NCI-H524 treated with DMSO at 0.1 percent for 48 hours (cell line): ENCODE data around the gene TMEM151B.

Experiments used
- DNase-seq: peaks from one replicate; lab custom pipeline; 2025; lab: John Stamatoyannopoulos, UW

TMEM151B gene

GRCh38 chr6:44264154-44265006 is 5.9 kb upstream of the TMEM151B start:
- DNase-seq, result no peak

DNA sequence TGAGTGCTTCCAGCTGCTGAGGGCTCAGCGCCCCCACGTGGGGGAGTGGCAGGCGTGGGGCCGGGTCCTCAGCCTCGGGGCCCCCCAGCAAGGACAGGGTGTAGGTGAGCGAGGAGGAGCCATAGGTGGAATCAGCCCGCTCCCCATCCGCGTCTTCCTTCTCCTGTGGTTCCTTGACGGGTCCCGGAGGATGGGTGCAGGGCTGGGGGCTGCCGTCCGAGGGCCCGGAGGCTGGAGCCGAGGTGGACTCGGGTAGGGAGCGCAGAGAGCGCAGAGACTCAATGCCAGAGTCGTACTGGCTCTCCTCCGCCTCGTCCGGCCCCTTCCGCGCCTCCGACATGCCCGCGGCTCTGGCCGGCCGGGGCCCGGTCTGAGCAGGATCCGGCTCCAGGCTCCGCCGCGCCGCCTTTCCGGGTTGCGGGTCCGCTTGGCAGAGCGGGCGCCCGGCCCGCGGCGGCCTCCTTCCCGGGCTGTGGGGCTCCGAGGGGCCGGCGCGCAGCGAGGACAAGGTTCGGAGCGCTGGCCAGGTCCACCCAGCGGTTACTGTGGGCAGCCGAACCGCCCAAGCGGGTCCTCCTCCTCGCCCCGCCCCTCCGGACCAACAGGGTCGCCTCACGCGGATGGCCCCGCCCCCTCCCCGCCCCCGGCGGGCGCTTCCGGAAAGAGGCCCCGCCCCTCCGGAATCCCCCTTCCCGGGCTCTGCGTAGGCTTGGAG is 5.1 kb upstream of the TMEM151B start, which contains the start of gene NFKBIE:
Gene NFKBIE, minus strand, starts transcription at position 545 of the 715 bp plus-strand sequence. Its CDS starts 205 bp downstream, at position 340.
- no peak for DNase-seq

- no peak for DNase-seq
Observed at GRCh38 chr6:44265722-44266233, 4.5 kb upstream of the TMEM151B start.

- DNase-seq, result no peak
Observed at GRCh38 chr6:44266347-44266746, 3.9 kb upstream of the TMEM151B start.

DNA sequence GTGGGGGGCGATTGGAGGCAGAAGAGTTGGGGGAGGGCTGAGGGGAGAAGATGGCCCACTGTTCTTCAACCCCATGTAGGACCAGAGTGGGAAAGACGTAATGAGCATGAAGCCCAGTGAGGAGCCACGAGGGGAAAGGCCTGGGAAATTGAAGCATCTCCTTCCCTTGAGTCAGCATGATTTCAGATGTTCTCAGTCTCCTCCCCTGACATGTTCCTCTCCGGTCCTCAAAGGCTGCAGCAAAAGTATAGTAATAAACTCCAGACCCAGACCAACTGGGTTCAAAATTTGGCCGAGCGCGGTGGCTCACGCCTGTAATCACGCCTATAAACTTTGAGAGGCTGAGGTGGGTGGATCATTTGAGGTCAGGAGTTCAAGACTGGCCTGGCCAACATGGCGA is 3.0 kb upstream of the TMEM151B start:
- no peak for DNase-seq

DNA sequence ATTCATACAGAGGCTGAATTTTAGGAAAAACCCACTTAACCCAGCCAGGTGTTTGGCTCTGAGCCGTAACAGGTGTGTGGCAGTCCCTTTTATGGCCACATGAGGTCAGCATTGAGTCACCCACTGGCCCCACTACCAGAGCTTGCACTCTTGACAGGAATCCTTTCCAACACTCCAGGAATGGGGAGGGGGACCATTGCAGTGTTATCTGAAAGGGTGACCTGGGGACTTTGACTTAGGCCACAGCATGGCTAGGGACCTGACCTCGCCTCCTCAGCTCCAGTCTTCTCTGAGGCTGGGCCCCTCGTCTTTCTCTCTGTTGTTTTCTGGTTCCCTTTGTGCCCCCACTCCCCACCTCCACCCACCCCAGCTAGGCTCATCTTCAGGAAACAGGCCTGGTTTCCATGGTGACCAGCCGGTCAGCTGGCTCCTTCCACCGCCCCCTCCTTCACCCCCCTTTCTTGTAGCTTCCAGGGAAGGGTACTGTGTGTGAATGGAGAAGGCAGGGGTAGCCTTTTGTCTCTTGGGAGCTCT is 2.1 kb upstream of the TMEM151B start:
- no peak for DNase-seq

GRCh38 chr6:44269178-44269920 is 901 bp upstream of the TMEM151B start:
- DNase-seq, result no peak

DNA sequence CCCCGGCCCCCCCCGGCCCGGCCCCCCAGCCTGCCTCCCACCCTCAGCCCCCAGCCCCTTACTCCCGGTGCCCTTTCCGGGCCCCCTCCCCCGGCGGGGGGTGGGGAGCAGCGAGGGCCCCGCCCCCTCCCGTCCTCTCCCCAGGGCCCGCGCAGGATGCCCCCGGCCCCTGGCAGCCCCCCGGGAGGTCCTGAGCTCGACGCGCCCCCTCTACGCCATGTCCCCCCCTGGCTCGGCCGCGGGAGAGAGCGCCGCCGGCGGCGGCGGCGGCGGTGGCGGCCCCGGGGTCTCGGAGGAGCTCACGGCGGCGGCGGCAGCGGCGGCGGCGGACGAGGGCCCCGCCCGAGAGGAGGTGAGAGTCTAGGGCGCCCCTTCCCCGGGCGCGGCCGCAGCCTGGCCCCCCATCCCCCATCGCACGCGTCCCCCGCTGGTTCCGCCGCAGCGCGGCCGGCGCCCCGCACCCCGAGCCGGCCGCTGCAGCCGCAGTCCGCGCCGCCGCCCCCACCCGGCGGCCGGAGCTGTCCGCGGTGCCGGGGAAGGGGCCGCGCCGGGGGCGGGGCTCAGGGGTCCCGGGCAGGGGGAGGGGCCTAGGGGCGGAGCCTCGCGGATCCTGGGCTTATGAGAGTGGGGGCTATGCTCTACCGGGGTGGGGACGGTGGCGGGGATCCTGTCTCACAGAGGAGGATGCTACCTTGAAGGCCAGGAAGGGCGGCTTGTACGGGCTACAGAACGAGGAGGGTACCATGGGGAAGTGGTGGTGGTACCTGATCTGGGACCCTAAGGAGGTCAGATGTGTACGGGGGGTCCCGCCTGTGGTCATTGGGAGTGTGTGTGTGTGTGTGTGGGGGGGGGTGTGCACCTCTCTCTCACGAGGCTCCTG is 516 bp downstream of the TMEM151B start:
- no peak for DNase-seq

DNA sequence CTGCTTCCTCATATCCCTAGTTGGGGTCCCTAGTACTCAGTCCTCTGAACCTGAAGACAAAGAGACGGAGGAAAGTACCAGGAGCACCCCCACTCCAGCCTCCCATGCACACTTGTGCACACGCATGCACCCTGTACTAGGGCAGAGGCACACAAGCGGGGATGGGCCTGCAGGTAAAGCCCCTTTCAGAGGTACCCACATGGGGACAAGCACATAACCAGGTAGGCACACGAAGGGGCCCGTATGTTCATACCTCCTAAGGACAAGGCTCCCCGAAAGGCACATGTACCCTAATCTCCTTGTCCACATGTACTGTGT is 1.1 kb downstream of the TMEM151B start:
- no peak for DNase-seq

DNA sequence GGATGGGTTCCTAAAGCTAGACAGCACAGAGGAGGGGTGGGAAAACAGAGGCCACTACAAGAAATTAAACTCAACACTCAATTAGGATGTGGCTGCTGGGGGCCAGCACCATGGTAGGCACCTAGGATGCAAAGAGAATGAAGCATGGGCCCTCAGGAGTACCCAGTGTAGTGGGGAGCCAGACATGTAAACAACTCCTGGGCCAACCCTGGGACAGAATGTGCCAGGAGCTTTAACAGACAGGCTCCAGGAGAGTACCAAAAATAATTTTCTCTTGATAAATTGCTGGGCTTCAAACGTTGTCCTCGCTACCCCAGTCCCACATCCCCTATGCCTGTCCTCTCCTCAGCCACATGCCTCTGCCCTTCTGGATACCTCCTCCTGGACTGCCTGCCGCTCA is 1.7 kb downstream of the TMEM151B start:
- DNase-seq, result no peak

DNA sequence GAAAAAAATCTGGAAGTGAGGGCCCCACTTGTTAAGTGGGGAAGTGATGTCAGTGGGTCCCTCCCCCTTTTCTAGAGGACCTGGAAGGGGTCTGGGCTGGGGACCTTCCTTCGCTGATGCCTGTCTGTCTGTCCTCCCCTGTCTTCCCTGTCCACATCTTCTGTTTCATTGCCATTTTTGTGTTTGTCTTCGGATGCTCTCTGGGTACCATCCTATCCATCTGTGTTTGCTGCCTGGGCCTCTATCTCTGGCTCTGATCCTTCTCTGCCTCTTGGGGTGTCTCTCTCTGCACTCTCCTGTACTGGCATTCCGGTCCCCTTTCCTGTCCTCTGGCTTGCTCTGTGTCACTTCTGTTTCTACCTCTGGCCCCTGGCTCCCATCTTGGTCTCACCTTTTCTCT is 2.3 kb downstream of the TMEM151B start:
- DNase-seq, result no peak

- DNase-seq, result no peak
Observed at GRCh38 chr6:44272999-44273566, 2.8 kb downstream of the TMEM151B start.

DNA sequence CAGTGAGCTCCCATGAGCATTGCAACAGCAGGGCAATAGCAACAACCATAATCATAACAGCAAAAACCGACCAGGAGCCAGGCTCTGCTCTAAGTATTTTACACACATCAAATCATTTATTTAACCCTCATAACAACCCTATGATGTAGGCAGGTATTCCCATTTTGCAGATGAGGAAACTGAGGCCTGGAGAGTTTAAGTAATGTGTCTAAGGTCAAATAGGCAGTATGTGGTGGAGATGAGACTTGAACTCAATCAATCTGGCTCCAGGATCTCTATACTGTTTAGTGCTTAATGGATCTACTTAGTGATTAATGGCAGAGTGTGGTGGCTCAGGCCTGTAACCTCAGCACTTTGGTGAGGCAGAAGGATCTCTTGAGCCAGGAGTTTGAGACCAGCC is 3.4 kb downstream of the TMEM151B start:
- DNase-seq, result no peak

- no peak for DNase-seq
Observed at GRCh38 chr6:44275271-44275748, 5.1 kb downstream of the TMEM151B start.

DNA sequence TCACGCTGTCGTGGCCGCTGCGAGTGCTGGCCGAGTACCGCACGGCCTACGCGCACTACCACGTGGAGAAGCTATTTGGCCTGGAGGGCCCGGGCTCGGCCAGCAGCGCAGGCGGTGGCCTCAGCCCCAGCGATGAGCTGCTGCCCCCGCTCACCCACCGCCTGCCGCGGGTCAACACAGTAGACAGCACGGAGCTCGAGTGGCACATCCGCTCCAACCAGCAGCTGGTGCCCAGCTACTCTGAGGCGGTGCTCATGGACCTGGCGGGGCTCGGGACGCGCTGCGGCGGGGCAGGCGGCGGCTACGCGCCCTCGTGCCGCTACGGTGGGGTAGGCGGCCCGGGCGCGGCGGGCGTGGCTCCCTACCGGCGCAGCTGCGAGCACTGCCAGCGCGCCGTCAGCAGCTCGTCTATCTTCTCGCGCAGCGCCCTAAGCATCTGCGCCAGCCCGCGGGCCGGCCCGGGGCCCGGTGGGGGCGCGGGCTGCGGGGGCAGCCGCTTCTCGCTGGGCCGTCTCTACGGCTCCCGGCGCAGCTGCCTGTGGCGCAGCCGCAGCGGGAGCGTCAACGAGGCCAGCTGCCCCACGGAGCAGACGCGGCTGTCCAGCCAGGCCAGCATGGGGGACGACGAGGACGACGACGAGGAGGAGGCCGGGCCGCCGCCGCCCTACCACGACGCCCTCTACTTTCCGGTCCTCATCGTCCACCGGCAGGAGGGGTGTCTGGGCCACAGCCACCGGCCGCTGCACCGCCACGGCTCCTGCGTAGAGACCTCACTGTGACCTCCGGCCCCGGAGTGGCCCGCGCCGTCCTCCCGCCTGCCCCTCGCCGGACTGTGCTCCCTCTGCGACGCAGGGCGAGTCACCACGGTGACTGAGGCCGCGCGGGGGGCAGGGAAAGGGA is 5.7 kb downstream of the TMEM151B start:
- no peak for DNase-seq

- no peak for DNase-seq
Observed at GRCh38 chr6:44276667-44277640, 6.7 kb downstream of the TMEM151B start.

GRCh38 chr6:44277763-44278162 is 7.5 kb downstream of the TMEM151B start:
- no peak for DNase-seq

DNA sequence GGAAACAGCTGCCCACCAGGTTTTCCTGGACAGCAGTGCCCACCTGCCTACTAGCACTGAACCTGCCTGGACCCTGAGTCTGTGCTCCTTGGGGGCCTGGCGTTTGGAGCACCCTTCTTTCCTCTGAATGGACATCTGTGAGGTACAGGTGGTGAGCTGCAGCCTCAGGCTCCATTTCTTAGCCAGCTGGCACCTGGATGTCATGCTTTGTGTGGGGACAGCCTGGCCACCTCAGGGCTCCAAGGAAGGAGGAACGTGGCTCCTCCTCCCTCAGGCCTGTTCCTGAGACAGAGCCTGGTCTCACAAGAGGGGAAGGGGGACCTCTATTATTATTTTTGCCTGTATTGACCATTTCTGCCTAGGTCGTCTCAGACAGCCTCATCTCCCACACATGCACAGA is 8.1 kb downstream of the TMEM151B start:
- no peak for DNase-seq
